HG02571 (cell line): ENCODE results near the gene KCNA1.
"Not testable (repeated sequence)": the region's sequence is repeated elsewhere in the genome, so short reads cannot be mapped to it uniquely, and the experiment has no call there.

Source experiments
- ATAC-seq: cut with Tn5 transposase; IDR thresholded peaks from one replicate; pipeline ENCODE4 v1.9.1; 2021; ENCODE audit warnings: mild to moderate bottlenecking, moderate library complexity; ENCODE audit not compliant: unreplicated experiment

The KCNA1 gene

GRCh38 chr12:4909734-4910501, at the start of gene KCNA1:
Gene KCNA1, plus strand, starts transcription at chr12:4909905. Its CDS starts 1,474 bp downstream, at chr12:4911379.
- ATAC-seq: no peak

GRCh38 chr12:4860741-4861140, 49.0 kb upstream of the KCNA1 start:
- no peak for ATAC-seq

DNA sequence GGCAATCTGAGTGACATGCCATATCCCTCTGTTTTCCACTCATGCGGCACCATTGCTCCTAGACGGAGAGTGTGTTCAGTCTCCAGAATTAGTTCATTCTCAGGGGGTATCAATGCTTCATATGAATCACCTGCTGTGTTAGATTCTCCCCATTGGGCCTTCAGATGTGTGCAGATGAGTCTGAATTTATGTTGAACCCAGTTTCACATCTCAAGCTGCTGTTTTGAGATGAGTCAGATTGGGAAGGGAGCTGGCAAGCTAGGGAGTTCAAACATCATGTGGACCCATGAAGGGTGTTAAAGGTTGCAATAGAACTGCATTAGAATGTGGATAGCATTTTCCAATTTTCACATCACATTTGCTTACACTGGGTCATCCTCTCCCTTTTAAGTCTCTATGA, 46.9 kb upstream of the KCNA1 start:
- ATAC-seq: no peak

DNA sequence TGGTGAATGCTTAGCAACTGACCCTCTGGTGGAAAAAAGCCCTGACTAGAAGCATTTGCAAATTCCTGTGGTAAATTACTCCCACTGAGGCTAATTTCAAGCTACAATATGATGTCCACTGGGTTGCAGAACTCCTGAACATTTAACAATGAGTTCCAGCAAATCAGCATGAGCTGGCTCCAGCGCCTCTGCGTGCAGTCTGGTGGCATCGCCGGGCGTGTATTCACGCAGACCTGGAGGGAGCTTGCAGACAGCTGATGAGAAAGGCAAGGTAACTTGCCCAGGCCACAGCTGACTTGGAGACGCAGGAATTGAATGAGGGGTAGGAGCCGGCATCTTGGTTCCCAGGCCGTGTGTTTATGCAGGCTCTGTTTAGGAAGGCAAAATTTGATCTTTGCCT, 45.1 kb upstream of the KCNA1 start:
- no peak for ATAC-seq

GRCh38 chr12:4865246-4865645, 44.5 kb upstream of the KCNA1 start:
- ATAC-seq: no peak

DNA sequence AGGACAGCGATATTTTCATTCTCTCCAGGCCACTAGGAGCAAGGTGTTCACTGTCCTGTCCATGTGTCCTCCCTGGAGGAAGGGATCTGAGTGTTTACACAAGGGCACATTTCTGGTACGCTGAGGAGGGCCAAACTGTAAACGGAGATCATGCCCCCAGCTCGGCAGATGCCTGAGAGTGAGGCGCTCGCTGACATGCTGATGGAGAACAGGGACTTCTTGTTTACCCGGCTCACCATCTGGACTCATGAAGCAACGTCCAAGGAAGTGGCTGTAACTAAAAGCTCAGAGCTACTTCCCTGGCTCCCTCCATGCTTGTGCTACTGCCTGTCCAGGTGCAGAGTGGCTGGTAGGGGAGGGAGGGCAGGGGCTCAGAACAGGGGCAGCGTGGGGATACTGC, 43.4 kb upstream of the KCNA1 start:
- ATAC-seq: no peak

- no peak for ATAC-seq
These were observed 42.3 kb upstream of the KCNA1 start for GRCh38 chr12:4867384-4867783.

DNA sequence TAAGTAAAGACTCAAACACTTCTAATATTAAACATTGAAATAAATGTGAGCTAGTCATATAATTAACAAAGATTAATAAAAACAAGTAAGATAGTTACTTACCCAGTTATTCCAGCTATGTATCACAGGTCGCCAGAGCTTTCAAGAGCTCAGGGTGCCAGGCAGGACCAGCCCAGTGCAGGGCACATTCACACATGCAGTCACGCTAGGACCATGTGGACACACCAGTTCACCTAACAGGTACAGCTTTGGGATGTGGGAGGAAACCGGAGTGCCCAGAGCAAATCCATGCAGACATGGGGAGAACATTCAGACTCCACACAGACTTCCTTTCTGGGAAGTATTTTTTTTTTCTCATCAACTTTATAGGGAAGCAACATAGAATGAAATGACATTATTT, 39.3 kb upstream of the KCNA1 start:
- ATAC-seq: no peak

DNA sequence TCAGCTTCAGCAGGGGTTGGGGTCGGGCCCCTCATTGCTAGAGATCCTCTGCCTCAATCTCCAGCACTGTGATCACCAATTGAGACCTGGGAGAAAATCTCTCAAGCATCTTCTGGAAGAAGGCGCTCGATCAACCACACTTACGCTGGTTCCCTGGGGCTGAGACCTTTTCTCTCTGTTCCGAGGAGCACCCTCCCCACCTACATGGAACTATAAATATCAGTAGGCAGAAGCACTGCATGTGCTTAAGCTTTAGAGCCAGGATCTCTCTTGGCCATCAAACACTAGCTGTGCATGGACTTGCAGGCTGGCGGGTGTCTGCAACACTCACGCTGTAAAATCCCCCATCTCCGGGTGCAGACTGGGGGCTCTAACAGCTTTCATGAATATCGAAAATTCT, 38.2 kb upstream of the KCNA1 start:
- ATAC-seq: no peak

DNA sequence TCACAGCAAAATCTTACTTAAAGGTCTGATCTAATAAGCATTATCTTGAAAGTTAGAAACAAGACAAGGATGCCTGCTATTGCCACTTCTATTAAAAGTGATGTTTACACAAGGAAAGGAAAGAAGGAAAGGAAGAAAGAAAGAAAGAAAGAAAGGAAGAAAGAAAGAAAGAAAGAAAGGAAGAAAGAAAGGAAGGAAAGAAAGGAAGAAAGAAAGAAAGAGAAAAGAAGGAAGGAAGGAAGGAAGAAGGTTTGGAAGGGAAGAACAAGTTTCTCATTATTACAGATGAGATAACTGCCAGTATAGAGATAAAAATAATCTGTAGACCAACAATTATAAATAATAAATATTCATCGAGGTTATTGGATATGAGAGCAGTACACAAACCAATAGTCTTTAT, 35.8 kb upstream of the KCNA1 start:
- ATAC-seq: no peak

- ATAC-seq: no peak
These were observed 35.0 kb upstream of the KCNA1 start for GRCh38 chr12:4874671-4875070.

DNA sequence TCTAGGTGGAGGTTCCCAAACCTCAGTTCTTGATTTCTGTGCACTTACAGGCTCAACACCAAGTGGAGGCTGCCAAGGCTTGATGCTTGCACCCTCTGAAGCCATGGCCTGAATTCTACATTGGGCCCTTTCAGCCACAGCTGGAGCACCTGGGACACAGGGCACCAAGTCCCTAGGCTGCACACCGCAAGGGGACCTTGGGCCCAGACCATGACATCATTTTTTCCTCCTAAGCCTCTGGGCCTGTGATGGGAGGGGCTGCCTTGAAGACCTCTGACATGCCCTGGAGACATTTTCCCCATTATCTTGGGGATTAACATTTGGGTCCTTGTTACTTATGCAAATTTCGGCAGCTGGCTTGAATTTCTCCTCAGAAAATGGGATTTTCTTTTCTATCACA, 30.2 kb upstream of the KCNA1 start:
- ATAC-seq: not testable (repeated sequence)

DNA sequence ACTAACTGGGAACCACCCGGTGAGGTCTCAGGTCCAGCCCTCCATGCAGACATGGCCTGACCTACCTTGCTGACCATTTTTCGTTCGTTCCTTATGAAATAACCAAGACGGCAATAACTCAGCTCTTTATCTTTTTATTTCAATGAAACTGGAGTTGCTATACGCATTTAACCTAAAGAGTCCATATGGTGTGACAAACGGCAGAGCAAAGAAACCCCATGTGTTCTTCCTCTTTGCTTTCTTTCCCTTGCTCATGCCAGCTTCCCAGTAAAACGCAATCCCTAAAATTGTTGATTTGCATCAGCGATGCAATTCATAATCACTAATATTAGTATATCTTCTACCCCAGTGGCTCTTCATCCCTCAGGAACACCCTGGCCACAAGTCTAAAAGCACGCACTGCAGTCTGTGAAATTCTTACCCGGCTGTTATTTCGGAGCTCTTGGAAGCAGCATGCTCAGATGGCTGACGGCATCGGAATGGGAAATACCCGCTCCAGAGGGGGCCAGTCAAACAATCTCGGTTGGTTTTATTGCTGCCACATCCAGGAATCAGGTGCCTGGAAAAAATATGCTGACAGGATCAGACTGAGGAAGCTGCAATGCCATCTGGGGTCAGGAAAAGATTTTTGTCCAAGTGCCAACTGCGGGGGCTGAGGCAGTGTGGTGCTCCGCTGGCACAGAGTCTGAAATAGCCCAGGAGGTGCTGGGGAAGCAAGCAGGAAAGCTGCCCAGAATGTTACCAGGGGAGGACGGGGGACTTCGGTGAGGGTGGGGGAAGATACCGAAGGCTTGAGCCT, 28.2 kb upstream of the KCNA1 start:
- ATAC-seq: no peak

- ATAC-seq: no peak
These were observed 17.8 kb upstream of the KCNA1 start for GRCh38 chr12:4891866-4892265.

GRCh38 chr12:4892418-4892817, 17.3 kb upstream of the KCNA1 start:
- ATAC-seq: no peak

DNA sequence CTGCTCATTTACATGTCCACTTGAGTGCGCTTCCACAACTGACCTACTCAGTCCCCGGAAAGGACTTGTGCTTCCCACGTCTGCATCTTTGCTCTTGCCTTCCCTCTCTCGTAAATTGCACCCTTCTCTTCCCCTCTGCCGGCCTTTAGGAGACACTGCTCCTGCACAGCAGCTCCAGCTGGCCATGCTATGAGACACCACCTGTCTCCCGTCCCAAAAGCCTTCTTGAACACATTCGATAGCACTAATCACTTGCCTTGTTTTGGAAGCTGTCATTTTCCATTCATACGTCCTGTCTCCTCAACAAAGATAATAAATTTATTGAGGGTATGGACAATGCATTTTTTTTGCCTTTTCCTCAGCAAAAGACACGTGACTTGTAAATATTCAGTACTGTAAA, 15.7 kb upstream of the KCNA1 start:
- ATAC-seq: no peak

- no peak for ATAC-seq
These were observed 10.3 kb upstream of the KCNA1 start for GRCh38 chr12:4899364-4899763.

GRCh38 chr12:4900327-4900726, 9.4 kb upstream of the KCNA1 start:
- no peak for ATAC-seq

DNA sequence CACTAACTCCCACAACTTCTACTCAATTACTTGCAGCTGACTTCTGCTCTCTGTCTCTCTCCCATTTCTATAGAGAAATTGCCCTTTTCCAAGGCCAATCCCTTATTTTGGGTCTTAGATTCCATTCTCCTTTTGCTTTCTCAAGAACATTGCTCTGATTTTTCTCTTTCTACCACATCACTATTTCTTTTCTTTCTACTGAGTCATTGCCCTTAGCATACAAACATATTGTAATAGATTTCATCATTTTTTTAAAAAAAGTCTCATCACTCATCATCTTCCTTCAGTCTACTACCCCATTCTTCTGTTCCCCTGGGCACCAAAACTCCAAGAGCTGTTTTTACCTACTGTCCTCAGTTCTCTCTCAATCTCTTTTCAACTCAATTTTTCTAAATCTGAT, 4.4 kb upstream of the KCNA1 start:
- no peak for ATAC-seq

DNA sequence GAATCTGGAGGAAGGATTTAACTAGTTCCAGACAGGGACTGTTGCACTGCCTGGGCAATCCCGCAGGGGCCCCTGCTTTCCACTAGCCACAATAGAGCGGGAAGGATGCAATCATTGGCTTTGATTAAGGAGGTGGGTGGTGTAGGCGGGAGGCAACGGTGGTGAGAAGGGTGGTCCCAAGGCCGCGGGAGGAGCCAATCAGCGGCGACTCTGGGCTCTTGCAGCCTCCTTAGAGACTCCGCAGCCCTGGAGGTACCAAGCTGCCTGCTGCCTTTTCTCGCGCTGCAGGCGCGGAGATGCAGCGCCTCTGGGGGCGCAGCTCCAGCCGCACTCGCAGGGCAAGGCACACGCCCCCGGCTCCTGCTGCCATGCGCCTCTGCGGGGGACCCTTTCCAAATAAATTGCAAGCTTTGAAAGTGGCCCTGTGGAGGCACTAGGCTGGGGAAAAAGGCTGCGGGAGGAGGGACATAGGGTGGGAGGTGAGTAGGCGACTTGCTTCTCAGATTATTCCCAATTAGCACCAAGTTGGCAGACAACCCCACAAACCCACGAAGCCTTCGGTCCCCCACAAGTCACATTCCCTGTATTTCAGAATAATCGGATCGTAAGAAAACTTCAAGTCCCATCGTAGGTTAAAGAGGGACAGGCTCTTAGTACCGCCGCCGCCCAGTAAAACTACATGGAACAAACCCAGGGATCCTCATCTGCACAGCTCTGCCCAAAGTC, 858 bp upstream of the KCNA1 start:
- ATAC-seq: no peak

- ATAC-seq: no peak
These were observed 333 bp upstream of the KCNA1 start for GRCh38 chr12:4909410-4909733.
